PC-9 (cell line): ENCODE results near the gene PUS10. TPM values are rescaled to one million over a fixed set of nuclear protein-coding genes. Genes with fewer than 3 reads are reported as not detected.
"Not testable (repeated sequence)": the region's sequence is repeated elsewhere in the genome, so short reads cannot be mapped to it uniquely, and the experiment has no call there.

ENCODE experiments used
- BruUV-seq: library from RNA; stranded (reverse); fragments of 400-500 nt; replicated peaks from 2 replicates; lab custom pipeline; 2021; lab: Mats Ljungman, UMichigan
- CTCF ChIA-PET: fragments of 300-600 bp; sonication (Branson Sonifier 250); formaldehyde crosslinking; loops from one replicate; lab custom pipeline; 2022; ENCODE audit warnings: antibody characterized with exemption; lab: Charles Lee
- POLR2A ChIA-PET: fragments of 300-600 bp; sonication (Branson Sonifier 250); formaldehyde crosslinking; loops from one replicate; lab custom pipeline; 2022; ENCODE audit warnings: antibody characterized with exemption; ENCODE audit not compliant: unreplicated experiment; lab: Charles Lee
- DNase-seq, 2 experiments: peaks; one replicate each; pipeline versions ENCODE4 v3.0.0 to v3.0.0-alpha.2; 2015 to 2022; ENCODE audit warnings: mixed read lengths in 1 of 2
- H2AFZ ChIP-seq: fragments of 200-600 bp; sonication (generic); 2 replicates; pipeline ENCODE4 v1.8.1; 2017; ENCODE audit warnings: antibody characterized with exemption
- H3F3A ChIP-seq: fragments of 200-600 bp; sonication (generic); 2 replicates; pipeline ENCODE4 v1.8.1; 2017; ENCODE audit warnings: antibody characterized with exemption, mild to moderate bottlenecking, low read depth; ENCODE audit not compliant: insufficient read depth
- H3K27ac ChIP-seq: fragments of 200-600 bp; sonication (generic); 2 replicates; pipeline ENCODE4 v1.6.1; 2016; ENCODE audit warnings: mixed run types
- H3K27me3 ChIP-seq: fragments of 200-600 bp; sonication (generic); 2 replicates; pipeline ENCODE4 v1.6.1; 2016; ENCODE audit warnings: low read depth, mixed run types; ENCODE audit not compliant: insufficient read depth
- H3K36me3 ChIP-seq: fragments of 200-600 bp; sonication (generic); 2 replicates; pipeline ENCODE4 v1.6.1; 2016; ENCODE audit warnings: low read depth, mixed run types
- H3K4me1 ChIP-seq: fragments of 200-600 bp; sonication (generic); replicated peaks from 2 replicates; pipeline ENCODE4 v1.6.1; 2016; ENCODE audit warnings: mixed run types; ENCODE audit not compliant: insufficient read depth
- H3K4me2 ChIP-seq: fragments of 200-600 bp; sonication (generic); 2 replicates; pipeline ENCODE4 v1.6.1; 2017; ENCODE audit warnings: mixed run types
- H3K4me3 ChIP-seq: fragments of 200-600 bp; sonication (generic); 2 replicates; pipeline ENCODE4 v1.6.1; 2016; ENCODE audit warnings: mixed run types
- H3K79me2 ChIP-seq: fragments of 200-600 bp; sonication (generic); 2 replicates; pipeline ENCODE4 v1.6.1; 2017; ENCODE audit warnings: low read depth, mixed run types
- H3K9me2 ChIP-seq: fragments of 200-600 bp; sonication (generic); 2 replicates; pipeline ENCODE4 v1.8.1; 2017; ENCODE audit warnings: mild to moderate bottlenecking; ENCODE audit not compliant: insufficient read depth
- H3K9me3 ChIP-seq: fragments of 200-600 bp; sonication (generic); 2 replicates; pipeline ENCODE4 v1.8.1; 2016; ENCODE audit warnings: low read depth; ENCODE audit not compliant: insufficient read depth
- H4K20me1 ChIP-seq: fragments of 200-600 bp; sonication (generic); 2 replicates; pipeline ENCODE4 v1.8.1; 2017; ENCODE audit not compliant: insufficient read depth
- EZH2 ChIP-seq: fragments of 200-600 bp; sonication (generic); IDR thresholded peaks from 2 replicates; pipeline ENCODE4 v1.8.0; 2017; ENCODE audit warnings: antibody characterized with exemption, low read depth
- intact Hi-C: fragments of 100-400 bp; cut with micrococcal nuclease; formaldehyde crosslinking; loops from one replicate; pipeline ENCODE4 v1.10.0; 2022; ENCODE audit not compliant: unreplicated experiment
- total RNA-seq: library from RNA; stranded (reverse); gene quantifications from 2 replicates; pipeline ENCODE4 v1.2.3, GENCODE V29; 2021
- TF ChIP-seq, protein P1 (sequence below): fragments of 200-600 bp; sonication (generic); conservative IDR thresholded peaks from 2 replicates; pipeline ENCODE4 v1.6.1; 2017; ENCODE audit warnings: mixed run types, antibody characterized with exemption, mild to moderate bottlenecking, moderate library complexity

PUS10 gene
- total RNA-seq, 1 experiment from 2014 or later = 5.1 TPM

DNA sequence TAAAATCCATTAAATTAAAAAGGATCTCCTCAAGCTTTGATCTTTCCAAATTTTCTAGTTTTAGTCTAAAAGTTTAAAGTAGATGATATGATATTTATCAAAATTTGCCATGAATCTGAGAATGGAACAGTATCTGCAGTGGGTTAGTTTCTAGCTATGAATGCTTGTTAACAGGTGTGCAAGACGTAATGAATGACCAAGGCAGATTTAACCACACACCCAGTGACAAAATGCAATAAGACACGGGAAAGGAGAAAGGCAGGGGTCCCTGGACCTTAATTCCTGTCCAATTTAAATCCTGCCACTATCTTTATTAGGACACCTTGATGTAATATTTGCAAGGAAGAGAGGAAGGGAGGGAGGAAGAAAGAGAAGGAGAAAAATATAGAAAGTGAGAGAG is 31.0 kb downstream of the PUS10 start:
- Histone ChIP-seq H3K9me2 (no peaks in the 10 kb centered on the region), H3F3A (no peaks in the 10 kb centered on the region), H3K9me3 (peaks cover 8% of the 10 kb centered on the region), H4K20me1 (no peaks in the 10 kb centered on the region), H3K79me2 (no peaks in the 10 kb centered on the region), H2AFZ (no peak overlapping the region), H3K27me3 (no peaks in the 10 kb centered on the region), H3K4me1 (peaks cover 11% of the 10 kb centered on the region), H3K4me3 (no peak overlapping the region), H3K36me3 (0 out of 2 replicates have a peak, but pooled peaks cover 2% of the 10 kb centered on the region), H3K4me2 (no peak overlapping the region), H3K27ac (no peak overlapping the region)
- TF ChIP-seq, protein P1, sequence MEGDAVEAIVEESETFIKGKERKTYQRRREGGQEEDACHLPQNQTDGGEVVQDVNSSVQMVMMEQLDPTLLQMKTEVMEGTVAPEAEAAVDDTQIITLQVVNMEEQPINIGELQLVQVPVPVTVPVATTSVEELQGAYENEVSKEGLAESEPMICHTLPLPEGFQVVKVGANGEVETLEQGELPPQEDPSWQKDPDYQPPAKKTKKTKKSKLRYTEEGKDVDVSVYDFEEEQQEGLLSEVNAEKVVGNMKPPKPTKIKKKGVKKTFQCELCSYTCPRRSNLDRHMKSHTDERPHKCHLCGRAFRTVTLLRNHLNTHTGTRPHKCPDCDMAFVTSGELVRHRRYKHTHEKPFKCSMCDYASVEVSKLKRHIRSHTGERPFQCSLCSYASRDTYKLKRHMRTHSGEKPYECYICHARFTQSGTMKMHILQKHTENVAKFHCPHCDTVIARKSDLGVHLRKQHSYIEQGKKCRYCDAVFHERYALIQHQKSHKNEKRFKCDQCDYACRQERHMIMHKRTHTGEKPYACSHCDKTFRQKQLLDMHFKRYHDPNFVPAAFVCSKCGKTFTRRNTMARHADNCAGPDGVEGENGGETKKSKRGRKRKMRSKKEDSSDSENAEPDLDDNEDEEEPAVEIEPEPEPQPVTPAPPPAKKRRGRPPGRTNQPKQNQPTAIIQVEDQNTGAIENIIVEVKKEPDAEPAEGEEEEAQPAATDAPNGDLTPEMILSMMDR = no peak
- TF ChIP-seq EZH2 = no peak
- CTCF ChIA-PET = no interaction called here
- no TSS peak for BruUV-seq
- DNase-seq = no peak
- intact Hi-C loops = no loop called here
- POLR2A ChIA-PET = interaction anchor here (0.7 kb wide), 2 partner anchors 79 to 269 kb away, joined by 3 to 15 read pairs; partner anchors contain the start of gene SANBR

DNA sequence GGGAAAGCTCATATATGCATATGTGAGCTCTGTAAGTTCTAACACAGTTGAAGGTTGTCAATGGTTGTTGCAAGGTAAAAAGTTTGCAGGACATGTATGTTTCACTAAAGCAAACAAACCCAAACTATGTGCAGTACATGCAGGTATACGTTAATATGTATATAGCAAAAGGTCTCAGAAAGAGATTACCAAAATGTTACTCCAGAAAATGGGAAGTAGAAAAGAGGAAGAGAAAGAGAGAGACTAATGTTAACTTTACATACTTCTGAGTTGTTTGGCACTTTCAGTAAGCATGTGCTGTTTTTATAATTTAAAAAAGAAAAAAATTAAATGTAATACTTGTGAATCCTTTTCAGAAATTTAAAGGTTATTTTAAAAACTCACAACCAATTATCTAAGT is 33.3 kb downstream of the PUS10 start:
- POLR2A ChIA-PET = no interaction called here
- H3K4me1 ChIP-seq = peaks cover 10% of the 10 kb centered on the region
- H3K27me3 ChIP-seq = no peaks in the 10 kb centered on the region
- TF ChIP-seq EZH2 = no peak
- TF ChIP-seq, protein P1 = no peak
- H3K9me2 ChIP-seq = no peaks in the 10 kb centered on the region
- H3K9me3 ChIP-seq = no peaks in the 10 kb centered on the region
- no peaks in the 10 kb centered on the region for H3K79me2 ChIP-seq
- CTCF ChIA-PET = no interaction called here
- DNase-seq = no peak
- intact Hi-C loops = no loop called here
- H3F3A ChIP-seq = no peaks in the 10 kb centered on the region
- H3K4me2 ChIP-seq = no peak overlapping the region
- no peaks in the 10 kb centered on the region for H3K36me3 ChIP-seq
- H2AFZ ChIP-seq = no peak overlapping the region
- no peak overlapping the region for H3K27ac ChIP-seq
- no peaks in the 10 kb centered on the region for H4K20me1 ChIP-seq
- BruUV-seq = no TSS peak
- no peak overlapping the region for H3K4me3 ChIP-seq

DNA sequence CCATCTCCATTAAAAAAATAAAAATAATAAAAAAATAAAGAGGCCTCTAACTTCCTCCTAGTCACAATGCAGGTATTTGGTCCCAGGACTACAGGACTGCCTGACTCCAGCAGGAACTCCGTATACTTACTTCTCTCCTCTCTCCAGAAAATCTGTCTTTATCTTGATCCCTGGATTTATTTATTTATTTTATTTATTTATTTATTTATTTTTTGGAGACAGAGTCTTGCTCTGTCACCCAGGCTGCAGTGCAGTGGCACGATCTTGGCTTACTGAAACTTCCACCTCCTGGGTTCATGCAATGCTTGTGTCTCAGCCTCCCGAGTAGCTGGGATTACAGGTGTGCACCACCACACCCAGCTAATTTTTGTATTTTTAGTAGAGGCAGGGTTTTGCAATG is 36.0 kb downstream of the PUS10 start:
- H3K9me3 ChIP-seq, H3K27me3 ChIP-seq, H3F3A ChIP-seq, H3K27ac ChIP-seq, BruUV-seq, intact Hi-C loops, H3K4me1 ChIP-seq, DNase-seq, H3K79me2 ChIP-seq, H3K36me3 ChIP-seq, H3K4me2 ChIP-seq, H2AFZ ChIP-seq, CTCF ChIA-PET, H3K4me3 ChIP-seq, H4K20me1 ChIP-seq, H3K9me2 ChIP-seq: not testable (repeated sequence)
- POLR2A ChIA-PET = interaction anchor here (0.7 kb wide), 1 partner anchor 80 kb away, joined by 3 read pairs; no protein-coding TSS in a partner anchor
